GM19239 (cell line): Measurements from ENCODE around the gene TIMP4.
A peak's percentile ranks its signal among the peaks of the same experiment; 100 is the strongest.

ENCODE experiments used
- DNase-seq: peaks from one replicate; pipeline ENCODE4 v3.0.0; 2011; ENCODE audit warnings: low spot score; ENCODE audit not compliant: insufficient read length
- FAIRE-seq: peaks from 2 replicates; lab custom pipeline; 2011; peaks lifted over from hg19 to GRCh38; lab: Jason Lieb, UNC

The TIMP4 gene

DNA sequence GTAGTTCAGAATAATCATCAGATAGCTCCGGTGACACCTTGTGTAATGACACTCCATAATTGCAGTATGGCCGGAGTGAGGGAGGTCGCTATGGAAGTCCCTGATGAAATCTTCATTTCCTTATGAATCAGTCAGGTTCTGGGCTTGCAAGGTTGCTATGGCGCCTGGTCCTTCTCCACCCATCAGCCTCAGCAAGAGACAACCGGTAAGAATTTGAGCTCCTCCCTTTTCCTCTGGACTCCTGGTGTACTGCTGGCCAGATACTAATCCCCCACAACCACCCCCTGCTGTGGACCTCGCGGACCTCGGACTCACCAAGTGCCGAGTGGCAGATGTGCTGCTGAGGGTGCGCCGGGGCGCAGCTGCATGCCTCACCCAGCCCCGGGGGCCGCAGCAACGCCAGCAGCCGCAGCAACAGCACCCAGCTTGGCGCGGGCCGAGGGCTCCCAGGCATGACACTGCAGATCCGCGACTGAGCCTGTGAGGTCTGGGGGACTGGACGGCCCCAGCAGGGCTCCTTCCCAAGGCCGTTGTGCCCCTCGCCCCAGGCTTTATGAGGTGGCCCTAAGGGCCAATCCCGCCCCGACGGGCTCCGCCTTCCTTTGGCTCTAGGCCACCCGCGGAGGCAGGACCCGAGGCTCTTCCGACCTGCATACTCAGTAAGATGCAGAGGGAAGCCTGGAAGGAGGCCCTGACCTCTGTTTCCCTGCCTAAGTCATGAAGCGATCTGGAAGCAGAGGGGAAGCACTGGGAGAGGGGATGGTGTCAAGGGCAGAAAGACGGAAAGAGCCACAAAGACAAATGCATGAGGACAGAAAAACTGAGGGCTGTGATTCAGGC lies at the start of gene TIMP4:
TSS of gene TIMP4 (minus strand) at position 526 of the 840 bp plus-strand sequence. CDS start at position 454, 72 bp downstream.
- no peak for FAIRE-seq
- no peak for DNase-seq

- no peak for FAIRE-seq
- DNase-seq, result no peak
Measured at GRCh38 chr3:12205171-12205570, 46.5 kb upstream of the TIMP4 start.

DNA sequence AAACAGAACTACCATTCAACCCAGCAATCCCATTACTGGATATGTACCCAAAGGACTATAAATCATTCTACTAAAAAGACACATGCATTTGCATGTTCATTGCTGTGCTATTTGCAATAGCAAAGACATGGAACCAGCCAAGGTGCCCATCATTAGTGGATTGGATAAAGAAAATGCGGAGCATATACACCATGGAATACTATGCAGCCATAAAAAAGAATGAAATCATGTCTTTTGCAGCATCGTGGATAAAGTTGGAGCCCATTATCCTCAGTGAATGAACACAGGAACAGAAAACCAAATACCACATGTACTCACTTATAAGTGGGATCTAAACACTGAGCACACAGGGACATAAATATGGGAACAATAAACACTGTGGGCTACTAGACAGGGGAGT lies 43.1 kb upstream of the TIMP4 start:
- no peak for FAIRE-seq
- no peak for DNase-seq

DNA sequence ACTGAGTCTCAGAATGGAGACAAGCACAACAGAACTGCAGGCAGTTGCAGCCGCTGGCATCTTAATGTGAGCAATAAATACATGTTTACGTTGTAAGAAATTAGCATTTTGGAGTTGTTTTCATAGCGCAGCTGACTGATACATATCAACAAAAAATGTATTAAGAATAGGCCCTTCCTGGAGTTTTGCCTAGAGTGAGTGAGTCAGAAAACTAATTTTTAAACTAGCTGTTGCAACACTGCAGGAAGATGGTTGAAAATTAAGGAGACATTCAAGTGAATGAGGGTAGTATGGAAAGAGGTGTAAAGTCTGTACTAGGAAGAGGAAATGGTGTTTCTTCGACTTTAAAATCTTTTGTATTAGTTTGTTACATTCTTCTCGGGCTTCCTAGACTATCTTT lies 39.6 kb upstream of the TIMP4 start:
- DNase-seq (no peak), FAIRE-seq (no peak)

DNA sequence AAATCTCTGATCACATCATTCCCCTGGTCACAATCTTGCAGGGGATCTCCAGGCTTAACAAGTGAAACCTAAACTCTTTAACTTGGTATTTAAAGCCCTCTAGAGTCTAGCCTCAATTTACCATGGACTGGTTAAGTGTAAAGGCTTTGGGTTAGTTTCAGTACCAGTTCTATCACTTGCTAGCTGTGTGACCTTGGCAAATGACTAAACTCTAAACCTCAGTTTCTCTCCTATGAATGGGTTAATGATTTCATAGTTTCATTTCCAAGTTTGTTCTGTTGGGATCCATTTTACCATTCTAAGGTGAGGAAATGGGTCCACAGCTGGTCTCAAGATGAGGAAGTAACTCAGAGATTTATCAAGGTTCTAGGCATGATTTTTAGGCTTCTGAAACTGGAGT lies 38.8 kb upstream of the TIMP4 start:
- peak; percentile 62 for FAIRE-seq
- DNase-seq, result no peak

DNA sequence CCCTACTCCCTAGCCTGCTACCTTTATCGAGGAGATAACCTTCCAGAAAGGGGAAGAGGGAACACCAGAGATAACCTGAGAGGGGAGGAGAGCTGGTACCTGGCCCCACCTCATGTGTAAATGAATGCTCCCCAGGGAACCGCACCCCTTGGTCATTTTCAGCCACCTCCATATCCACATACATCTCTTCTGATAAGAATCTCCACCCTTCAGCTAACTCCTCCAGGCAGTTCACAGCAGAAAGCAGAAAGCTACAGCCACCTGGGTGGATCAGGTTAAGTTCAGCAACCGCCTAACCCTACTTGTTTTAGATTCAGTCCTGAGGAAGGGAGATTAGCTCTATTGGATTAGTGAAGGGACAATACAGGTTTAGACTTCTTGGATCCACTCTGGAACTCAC lies 38.0 kb upstream of the TIMP4 start:
- no peak for FAIRE-seq

DNA sequence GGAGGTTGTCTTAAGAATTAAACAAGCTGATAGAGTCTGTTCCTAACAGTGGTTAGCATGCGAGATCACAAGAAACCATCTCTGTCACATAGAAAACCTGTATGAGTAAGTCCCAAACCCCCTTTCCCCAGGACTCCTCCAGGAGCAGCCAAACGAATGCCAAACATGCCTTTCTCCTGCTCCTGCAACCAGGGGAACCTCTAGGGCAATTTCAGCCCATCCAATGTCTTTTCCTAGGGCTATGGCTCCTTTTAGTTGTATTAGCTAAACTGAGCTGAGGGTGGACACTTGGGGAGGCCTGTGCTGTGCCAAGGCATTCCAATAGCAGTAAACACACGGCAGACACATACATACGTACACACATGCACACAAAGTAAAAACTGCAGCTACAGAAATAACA lies 36.5 kb upstream of the TIMP4 start:
- DNase-seq (no peak), FAIRE-seq (no peak)

More for the DNA sequence above, 38.0 kb upstream of the TIMP4 start:
- DNase-seq, result no peak

DNA sequence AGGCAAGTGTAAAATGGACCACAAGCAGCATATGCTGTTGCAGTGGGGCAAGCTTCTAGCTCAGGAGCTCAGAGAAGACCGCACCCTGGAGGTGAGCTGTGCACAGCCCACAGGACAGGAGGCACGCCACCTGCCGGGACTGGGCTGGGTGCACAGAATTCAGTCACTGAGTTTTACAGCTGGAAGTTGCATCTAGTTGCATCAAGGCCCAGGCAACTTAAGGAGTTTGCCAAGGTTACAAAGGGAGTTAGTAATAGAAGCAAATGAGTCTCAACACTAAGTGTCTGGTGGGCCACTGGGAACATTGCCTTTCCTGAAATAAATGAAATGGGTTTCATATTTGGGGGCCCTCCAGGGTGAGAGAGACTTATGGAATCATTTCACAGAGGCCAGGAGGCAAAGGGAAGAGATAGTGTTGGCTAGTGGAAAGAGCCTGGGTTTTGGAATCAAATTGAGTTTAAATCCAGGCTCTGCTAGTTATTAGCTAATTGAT lies 36.0 kb upstream of the TIMP4 start:
- FAIRE-seq (no peak), DNase-seq (peak; percentile 42)

- FAIRE-seq, result peak; percentile 66
- no peak for DNase-seq
Measured at GRCh38 chr3:12194209-12194608, 35.5 kb upstream of the TIMP4 start.

DNA sequence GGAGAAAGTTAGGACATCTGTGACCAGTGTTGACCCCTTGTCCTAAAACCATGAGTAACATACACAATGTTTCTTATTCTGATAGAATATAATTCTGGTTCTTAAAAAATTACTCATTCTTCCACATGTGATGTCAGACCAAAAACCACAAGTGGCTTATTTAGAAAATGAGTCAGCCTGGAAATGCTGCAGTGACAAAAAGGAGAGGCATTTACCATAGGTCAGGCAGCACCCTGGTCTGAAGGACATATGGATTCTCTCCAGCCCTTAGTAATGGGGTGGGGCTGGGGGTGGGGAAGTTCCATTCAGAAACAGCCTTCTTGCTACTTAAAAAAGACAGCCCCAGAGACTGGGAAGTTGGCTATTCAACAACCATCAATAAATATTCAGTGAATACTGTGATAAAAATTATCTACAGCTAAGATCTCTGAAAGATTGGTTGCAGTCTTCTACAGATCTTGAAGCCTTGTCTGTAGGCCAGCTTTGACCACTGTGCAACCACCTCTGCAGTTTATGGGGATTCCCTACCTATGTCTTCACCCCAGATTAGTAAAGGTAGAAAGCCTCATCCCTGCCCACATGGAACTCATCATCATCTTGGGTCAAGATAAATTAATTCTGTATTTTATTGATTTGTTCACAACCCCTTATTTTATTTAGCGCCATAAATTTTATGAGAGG lies 34.9 kb upstream of the TIMP4 start:
- DNase-seq (no peak), FAIRE-seq (peak; percentile 66)

DNA sequence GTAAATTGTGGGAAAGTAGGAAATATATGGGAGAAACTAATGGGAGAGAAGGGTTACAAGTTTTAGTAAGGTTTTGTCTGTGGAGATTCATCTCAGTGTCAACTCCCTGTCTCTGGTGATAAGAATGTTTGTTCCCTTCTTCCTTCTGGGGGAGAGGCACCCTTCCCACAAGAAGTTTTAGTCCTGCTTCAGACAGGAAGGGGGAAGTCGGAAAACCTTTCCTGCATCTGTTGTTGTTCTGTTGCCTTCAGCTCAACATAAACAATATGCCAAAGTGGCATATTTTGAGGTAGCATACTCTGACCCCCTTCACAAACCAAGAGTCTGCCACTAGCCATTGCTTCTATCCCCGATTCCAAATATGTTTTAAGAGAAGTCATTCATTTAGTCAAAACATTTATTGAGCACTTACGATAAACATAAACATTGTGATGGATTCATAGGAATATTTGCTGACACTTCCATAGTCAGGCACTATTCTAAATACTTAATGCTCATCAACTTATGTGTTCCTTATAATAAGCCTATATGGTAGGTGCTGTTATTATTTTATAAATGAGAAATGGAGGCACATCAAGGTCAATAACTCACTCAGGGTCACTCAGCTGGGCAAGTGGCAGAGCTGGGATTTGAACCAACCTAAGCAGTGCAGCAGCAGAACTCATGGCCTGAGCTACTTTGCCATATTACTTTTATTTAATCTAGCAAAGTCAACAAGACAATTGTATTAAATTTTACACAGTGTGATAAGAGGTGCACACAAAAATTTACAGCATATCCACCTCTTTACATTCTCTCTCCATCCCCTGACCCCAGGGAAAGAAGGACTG lies 34.2 kb upstream of the TIMP4 start:
- DNase-seq (no peak), FAIRE-seq (no peak)

DNA sequence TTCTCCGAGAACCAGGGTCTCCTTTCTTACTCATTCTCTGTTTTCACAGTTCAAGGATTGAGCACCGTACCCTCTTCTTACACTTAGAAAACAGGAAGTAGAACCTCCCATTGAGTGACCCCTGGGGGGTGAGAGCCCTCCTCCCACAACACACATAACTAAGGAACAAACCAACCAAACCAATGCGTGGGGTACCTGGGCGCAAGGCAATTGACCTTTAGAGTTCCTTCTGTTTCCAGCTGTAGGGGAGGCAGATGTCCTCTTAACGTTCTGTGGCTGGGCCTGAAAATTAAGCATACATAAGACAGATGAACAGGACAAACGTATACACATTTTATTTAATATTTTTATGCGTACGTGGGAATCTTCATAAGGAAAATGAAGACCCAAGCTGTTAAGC lies 33.5 kb upstream of the TIMP4 start:
- DNase-seq, result no peak
- no peak for FAIRE-seq

GRCh38 chr3:12191559-12191958 lies 32.8 kb upstream of the TIMP4 start:
- no peak for FAIRE-seq

DNA sequence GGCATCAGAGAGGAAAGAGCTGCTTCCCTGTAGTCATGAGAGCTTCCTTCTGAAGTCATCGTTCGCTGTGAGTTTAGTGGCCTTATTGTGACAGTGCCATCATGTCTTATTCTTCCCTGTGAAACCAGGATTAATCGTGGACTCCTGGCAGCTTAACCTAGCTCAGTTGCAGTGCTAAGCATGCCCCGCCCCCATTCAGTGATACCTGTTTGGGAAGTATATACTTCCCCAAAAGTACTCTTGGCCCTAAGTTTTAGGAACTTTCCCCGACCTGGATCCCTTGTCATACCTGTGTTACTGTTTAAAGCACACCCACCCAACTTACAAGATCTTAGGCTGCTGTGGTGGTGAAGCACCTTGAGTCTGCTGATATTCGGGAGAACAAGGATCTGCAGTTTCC lies 32.1 kb upstream of the TIMP4 start:
- DNase-seq (no peak), FAIRE-seq (no peak)

More at GRCh38 chr3:12191559-12191958, 32.8 kb upstream of the TIMP4 start:
- DNase-seq, result no peak

DNA sequence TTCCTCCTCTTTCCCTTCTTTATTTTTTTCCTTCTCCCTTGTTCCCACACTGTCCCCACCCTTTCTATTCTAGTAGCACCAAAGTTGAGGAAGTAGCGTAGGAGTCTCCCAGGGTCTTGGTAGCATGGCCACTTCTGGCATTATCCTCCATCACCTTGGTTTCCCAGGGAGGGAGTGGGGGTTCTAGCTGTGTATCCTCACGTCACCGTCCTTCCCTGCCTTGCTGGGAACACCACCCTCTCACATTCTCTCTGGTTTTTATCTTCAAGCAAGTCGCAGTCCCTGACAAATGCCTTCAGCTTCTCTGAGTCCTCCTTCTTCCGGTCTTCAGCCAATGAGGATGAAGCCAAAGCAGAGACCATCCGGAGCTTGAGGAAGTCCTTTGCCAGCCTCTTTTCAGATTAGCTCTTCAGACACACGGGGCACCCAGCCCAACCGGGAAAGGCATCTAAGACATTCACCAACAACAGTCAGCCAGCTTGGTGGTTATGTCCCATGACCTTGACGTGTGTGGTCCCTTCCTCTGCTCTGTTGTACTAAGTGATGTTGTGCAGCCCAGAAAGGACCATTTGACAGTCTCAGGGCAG lies 31.6 kb upstream of the TIMP4 start:
- no peak for DNase-seq
- no peak for FAIRE-seq

- no peak for DNase-seq
- no peak for FAIRE-seq
Measured at GRCh38 chr3:12188681-12189287, 30.1 kb upstream of the TIMP4 start.

GRCh38 chr3:12188328-12188648 lies 29.6 kb upstream of the TIMP4 start:
- no peak for FAIRE-seq
- DNase-seq, result no peak

- peak; percentile 90 for FAIRE-seq
- peak; percentile 37 for DNase-seq
Measured at GRCh38 chr3:12187448-12188327, 29.0 kb upstream of the TIMP4 start.
